ENCODE measurements around the gene CACNB1. TPM values are rescaled to one million over a fixed set of nuclear protein-coding genes. Genes with fewer than 3 reads are reported as not detected.

The CACNB1 gene
- total RNA-seq, 1 experiment from 2014 or later = 20.0 TPM

DNA sequence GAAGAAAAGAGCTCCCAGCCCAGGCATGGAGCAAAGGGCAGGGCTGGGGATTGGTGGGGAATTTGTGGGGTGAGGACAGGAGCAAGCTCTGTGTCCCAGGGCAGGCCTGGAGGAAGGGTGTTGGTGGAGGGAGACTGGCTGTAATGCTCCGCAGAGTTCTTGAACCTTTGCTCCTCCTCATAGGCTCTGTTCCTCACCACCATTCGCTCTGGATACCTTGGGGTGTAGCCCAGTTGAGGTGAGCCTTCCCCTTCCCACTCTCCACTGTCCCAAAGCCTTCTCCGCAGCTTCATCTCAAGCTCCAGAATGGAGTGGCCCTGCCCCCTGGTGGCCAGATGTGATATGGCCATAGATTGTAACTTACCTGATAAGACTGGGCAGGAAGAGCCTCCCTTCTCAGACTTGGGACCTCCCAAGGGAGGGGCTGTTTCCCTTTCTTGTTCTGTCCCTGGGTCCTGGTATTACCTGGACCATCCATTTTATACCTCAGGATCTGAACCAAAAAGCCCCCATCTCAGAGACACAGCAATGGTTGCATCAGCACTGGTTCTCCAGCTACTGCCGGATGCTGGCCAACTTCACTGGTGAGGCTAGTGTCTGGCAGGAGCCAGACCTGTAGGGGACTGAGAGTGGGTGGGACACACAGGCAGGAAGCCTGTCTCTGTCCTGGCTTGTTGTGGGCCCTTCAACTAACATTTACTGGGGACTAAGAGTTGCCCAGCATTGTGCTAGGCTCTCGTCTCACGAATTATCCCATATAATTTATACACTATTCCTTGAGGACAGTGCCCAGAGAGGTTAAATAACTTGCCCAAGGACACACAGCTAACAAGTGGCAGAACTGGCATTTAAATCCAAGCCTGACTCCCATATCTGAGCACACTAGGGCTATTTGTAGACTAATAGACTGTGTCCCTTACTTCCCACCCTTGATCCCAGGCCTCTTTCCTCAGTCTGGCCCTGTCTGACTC lies 47.4 kb upstream of the CACNB1 start:
- Histone ChIP-seq H3K27me3 (ENCODE audit: insufficient read depth, low read length) (no peaks in the 10 kb centered on the region), H2BK120ac (ENCODE audit: low read depth, low read length, poor library complexity, severe bottlenecking) (no peak overlapping the region), H3K14ac (ENCODE audit: insufficient read depth, low read length) (no peak overlapping the region), H3T11ph (ENCODE audit: low read length) (no peak overlapping the region), H3K27ac (ENCODE audit: insufficient read length, low read depth, low read length) (no peak overlapping the region), H4K20me1 (ENCODE audit: control insufficient read depth, insufficient read depth, insufficient read length) (peaks cover 2% of the 10 kb centered on the region), H3K23me2 (ENCODE audit: insufficient read length, low read depth, low read length, poor library complexity, severe bottlenecking) (no peaks in the 10 kb centered on the region), H2BK5ac (ENCODE audit: insufficient read length, low read length) (no peak overlapping the region), H3K79me1 (ENCODE audit: insufficient read depth, low read depth, low read length, poor library complexity, severe bottlenecking) (no peaks in the 10 kb centered on the region), H2AFZ (ENCODE audit: low read length) (no peak overlapping the region), H2AK5ac (ENCODE audit: insufficient read length, low read length) (no peak overlapping the region), H4K8ac (replicated peaks; ENCODE audit: insufficient read length, low read depth, low read length) (no peak overlapping the region), H3K4me1 (ENCODE audit: insufficient read depth, low read length) (no peaks in the 10 kb centered on the region), H3K9ac (ENCODE audit: extremely low read depth, insufficient read length, low read length) (no peak overlapping the region), H2BK20ac (ENCODE audit: low read depth, low read length, poor library complexity, severe bottlenecking) (no peak overlapping the region), H4K5ac (ENCODE audit: insufficient read length, low read depth, low read length) (no peak overlapping the region), H2BK12ac (ENCODE audit: insufficient read length, low read depth, low read length) (no peak overlapping the region), H3K56ac (ENCODE audit: insufficient read length, low read depth, low read length) (no peak overlapping the region), H3K4me2 (ENCODE audit: insufficient read depth, insufficient read length, low read length) (no peak overlapping the region), H3K79me2 (ENCODE audit: insufficient read depth, low read length) (no peaks in the 10 kb centered on the region), H3K9me3 (ENCODE audit: control insufficient read depth, low read depth, low read length) (no peaks in the 10 kb centered on the region), H4K91ac (ENCODE audit: insufficient read length, low read depth, low read length) (no peak overlapping the region), H2BK15ac (ENCODE audit: low read depth, low read length) (no peak overlapping the region), H3K18ac (ENCODE audit: insufficient read length, low read depth, low read length) (no peak overlapping the region), H3K4ac (ENCODE audit: low read depth, low read length) (no peak overlapping the region), H3K23ac (ENCODE audit: insufficient read length, low read depth, low read length) (no peak overlapping the region)
- WGBS (ENCODE audit: extremely low coverage, insufficient read length, low lambda C conversion rate) = no CpG with 5 or more reads among the region's 6 CpGs
- peak; percentile 97 for DNase-seq
- Mint-ChIP-seq H3K4me3 (peak overlapping the region in 1 of 2 experiments; percentile 32; a peak in 2 of 5 replicates), H3K4me1 (peaks cover 8 to 22% of the 10 kb centered on the region in 2 experiments), H3K27me3 (ENCODE audit: low read depth) (peaks cover 2% of the 10 kb centered on the region; the same call in 1 of the 2 replicates), H3K27ac (no peak overlapping the region), H3K9me3 (no peaks in the 10 kb centered on the region; a peak in 1 of 5 replicates), H3K36me3 (ENCODE audit: insufficient read depth in 1 of 3, low read depth in 3 of 3) (no peaks in the 10 kb centered on the region)
- TF ChIP-seq, protein P1, sequence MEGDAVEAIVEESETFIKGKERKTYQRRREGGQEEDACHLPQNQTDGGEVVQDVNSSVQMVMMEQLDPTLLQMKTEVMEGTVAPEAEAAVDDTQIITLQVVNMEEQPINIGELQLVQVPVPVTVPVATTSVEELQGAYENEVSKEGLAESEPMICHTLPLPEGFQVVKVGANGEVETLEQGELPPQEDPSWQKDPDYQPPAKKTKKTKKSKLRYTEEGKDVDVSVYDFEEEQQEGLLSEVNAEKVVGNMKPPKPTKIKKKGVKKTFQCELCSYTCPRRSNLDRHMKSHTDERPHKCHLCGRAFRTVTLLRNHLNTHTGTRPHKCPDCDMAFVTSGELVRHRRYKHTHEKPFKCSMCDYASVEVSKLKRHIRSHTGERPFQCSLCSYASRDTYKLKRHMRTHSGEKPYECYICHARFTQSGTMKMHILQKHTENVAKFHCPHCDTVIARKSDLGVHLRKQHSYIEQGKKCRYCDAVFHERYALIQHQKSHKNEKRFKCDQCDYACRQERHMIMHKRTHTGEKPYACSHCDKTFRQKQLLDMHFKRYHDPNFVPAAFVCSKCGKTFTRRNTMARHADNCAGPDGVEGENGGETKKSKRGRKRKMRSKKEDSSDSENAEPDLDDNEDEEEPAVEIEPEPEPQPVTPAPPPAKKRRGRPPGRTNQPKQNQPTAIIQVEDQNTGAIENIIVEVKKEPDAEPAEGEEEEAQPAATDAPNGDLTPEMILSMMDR (conservative IDR thresholded peaks at IDR 0.05) = peak; percentile 98

Measured in H9 (cell line).